SU-DHL-6 (cell line): ENCODE results near the gene ARL15.

Source experiments
- H2AFZ ChIP-seq: fragments of 200-600 bp; sonication (generic); 2 replicates; pipeline ENCODE4 v1.6.1; 2014; ENCODE audit warnings: low read depth, mild to moderate bottlenecking, moderate library complexity, mixed read lengths, antibody characterized with exemption, low read length; ENCODE audit not compliant: severe bottlenecking
- H3F3A ChIP-seq: fragments of 200-600 bp; shearing (Covaris generic); 2 replicates; pipeline ENCODE4 v1.6.0; 2016; ENCODE audit warnings: antibody characterized with exemption, mild to moderate bottlenecking; ENCODE audit not compliant: insufficient read depth
- H3K27ac ChIP-seq: fragments of 200-600 bp; sonication (generic); 2 replicates; pipeline ENCODE4 v1.5.1; 2016; ENCODE audit warnings: low read depth, mild to moderate bottlenecking, low read length, moderate library complexity, mixed read lengths
- H3K27me3 ChIP-seq: fragments of 200-600 bp; sonication (generic), shearing (Covaris generic); 2 replicates; pipeline ENCODE4 v1.6.0; 2014; ENCODE audit warnings: mild to moderate bottlenecking, low read length
- H3K36me3 ChIP-seq: fragments of 200-600 bp; sonication (generic); 2 replicates; pipeline ENCODE4 v1.6.1; 2014; ENCODE audit warnings: mild to moderate bottlenecking, low read length, mixed read lengths
- H3K4me2 ChIP-seq: fragments of 300-600, 200-600 bp; shearing (Covaris generic), sonication (generic); 2 replicates; pipeline ENCODE4 v1.6.0; 2014; ENCODE audit warnings: low read length, low read depth, mild to moderate bottlenecking; ENCODE audit not compliant: poor library complexity, severe bottlenecking
- H3K4me3 ChIP-seq: fragments of 200-600 bp; sonication (generic); 2 replicates; pipeline ENCODE4 v1.5.1; 2014; ENCODE audit warnings: antibody characterized with exemption, low read length, mild to moderate bottlenecking, mixed read lengths; ENCODE audit not compliant: insufficient read depth, poor library complexity, severe bottlenecking
- H3K79me2 ChIP-seq: fragments of 200-600 bp; sonication (generic); 2 replicates; pipeline ENCODE4 v1.6.1; 2014; ENCODE audit warnings: mild to moderate bottlenecking, low read length, moderate library complexity; ENCODE audit not compliant: insufficient read depth
- H3K9ac ChIP-seq: fragments of 200-600 bp; sonication (generic); 2 replicates; pipeline ENCODE4 v1.7.0; 2014; ENCODE audit warnings: mild to moderate bottlenecking, low read length
- H3K9me2 ChIP-seq: fragments of 200-600 bp; sonication (generic); replicated peaks from 2 replicates; pipeline ENCODE4 v1.6.1; 2014; ENCODE audit warnings: low read length; ENCODE audit not compliant: insufficient read depth
- H3K9me3 ChIP-seq: fragments of 200-600 bp; sonication (generic); 2 replicates; pipeline ENCODE4 v1.6.1; 2014; ENCODE audit warnings: low read length, mixed read lengths; ENCODE audit not compliant: insufficient read depth
- H4K20me1 ChIP-seq: fragments of 200-600 bp; sonication (generic); 2 replicates; pipeline ENCODE4 v1.6.1; 2014; ENCODE audit warnings: low read depth, mild to moderate bottlenecking, antibody characterized with exemption, low read length, moderate library complexity, mixed read lengths
- EZH2phosphoT487 ChIP-seq: fragments of 200-600 bp; sonication (generic), shearing (Covaris generic); conservative IDR thresholded peaks from 2 replicates; pipeline ENCODE4 v1.6.1; 2018; ENCODE audit warnings: mild to moderate bottlenecking, antibody characterized with exemption, low read length, moderate library complexity, mixed read lengths
- TF ChIP-seq, protein P1 (sequence below): fragments of 200-600 bp; sonication (generic); IDR thresholded peaks from one replicate; pipeline ENCODE4 v1.5.1; 2017; ENCODE audit warnings: antibody characterized with exemption, mild to moderate bottlenecking, low read length, moderate library complexity; ENCODE audit not compliant: insufficient read depth, poor library complexity, severe bottlenecking

Gene ARL15

DNA sequence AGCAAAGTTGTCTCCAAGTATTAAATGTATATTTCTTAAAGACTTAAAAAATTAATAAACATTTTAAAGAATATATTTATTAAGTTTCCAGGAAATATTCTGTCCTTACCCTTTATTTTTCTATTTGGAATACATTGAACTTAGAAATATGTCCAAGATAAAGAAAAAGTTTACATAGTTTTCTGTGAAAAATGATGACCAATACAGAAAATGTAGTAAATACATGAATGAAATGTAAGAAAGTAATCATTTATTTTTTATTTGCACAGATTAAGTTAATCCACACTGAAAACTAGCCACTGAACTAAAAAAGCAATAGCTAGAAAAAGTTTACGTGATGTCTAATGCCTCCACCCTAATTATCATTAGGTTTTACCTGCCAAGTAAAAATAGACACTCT, 273.2 kb downstream of the ARL15 start:
- Histone ChIP-seq H3K27ac (no peak overlapping the region), H3K9ac (no peak overlapping the region), H3K4me3 (no peak overlapping the region), H2AFZ (no peak overlapping the region), H3K27me3 (no peaks in the 10 kb centered on the region), H3K79me2 (no peaks in the 10 kb centered on the region), H3F3A (no peaks in the 10 kb centered on the region), H3K4me2 (no peak overlapping the region), H3K9me3 (no peaks in the 10 kb centered on the region), H3K9me2 (no peaks in the 10 kb centered on the region), H3K36me3 (no peaks in the 10 kb centered on the region), H4K20me1 (no peaks in the 10 kb centered on the region)
- TF ChIP-seq EZH2phosphoT487, result no peak
- TF ChIP-seq, protein P1, sequence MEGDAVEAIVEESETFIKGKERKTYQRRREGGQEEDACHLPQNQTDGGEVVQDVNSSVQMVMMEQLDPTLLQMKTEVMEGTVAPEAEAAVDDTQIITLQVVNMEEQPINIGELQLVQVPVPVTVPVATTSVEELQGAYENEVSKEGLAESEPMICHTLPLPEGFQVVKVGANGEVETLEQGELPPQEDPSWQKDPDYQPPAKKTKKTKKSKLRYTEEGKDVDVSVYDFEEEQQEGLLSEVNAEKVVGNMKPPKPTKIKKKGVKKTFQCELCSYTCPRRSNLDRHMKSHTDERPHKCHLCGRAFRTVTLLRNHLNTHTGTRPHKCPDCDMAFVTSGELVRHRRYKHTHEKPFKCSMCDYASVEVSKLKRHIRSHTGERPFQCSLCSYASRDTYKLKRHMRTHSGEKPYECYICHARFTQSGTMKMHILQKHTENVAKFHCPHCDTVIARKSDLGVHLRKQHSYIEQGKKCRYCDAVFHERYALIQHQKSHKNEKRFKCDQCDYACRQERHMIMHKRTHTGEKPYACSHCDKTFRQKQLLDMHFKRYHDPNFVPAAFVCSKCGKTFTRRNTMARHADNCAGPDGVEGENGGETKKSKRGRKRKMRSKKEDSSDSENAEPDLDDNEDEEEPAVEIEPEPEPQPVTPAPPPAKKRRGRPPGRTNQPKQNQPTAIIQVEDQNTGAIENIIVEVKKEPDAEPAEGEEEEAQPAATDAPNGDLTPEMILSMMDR, result no peak

DNA sequence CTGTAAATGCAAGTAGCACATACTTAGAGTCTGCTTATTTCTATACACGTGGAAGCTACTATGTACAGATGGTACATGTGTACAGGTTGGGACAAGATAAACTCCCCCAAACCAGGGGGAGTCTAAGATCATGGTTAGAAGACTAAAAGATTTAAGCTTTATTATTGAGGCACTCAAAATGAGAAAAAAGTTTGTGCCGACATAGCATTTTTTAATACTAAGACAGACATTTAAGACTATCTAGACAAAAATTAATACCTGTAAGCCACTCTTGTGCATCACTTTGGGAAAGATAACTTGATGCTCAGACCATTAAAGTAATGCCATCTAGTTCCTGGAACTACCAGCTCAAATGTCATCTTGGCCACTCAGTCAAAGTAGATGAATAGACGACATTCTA, 279.4 kb downstream of the ARL15 start:
- no peaks in the 10 kb centered on the region for H3K36me3 ChIP-seq
- H3K9me2 ChIP-seq, result no peaks in the 10 kb centered on the region
- no peaks in the 10 kb centered on the region for H3K79me2 ChIP-seq
- H3K4me2 ChIP-seq, result no peak overlapping the region
- H3K27me3 ChIP-seq, result no peaks in the 10 kb centered on the region
- H4K20me1 ChIP-seq, result no peaks in the 10 kb centered on the region
- no peak overlapping the region for H3K4me3 ChIP-seq
- H3K27ac ChIP-seq, result no peak overlapping the region
- no peak for TF ChIP-seq EZH2phosphoT487
- TF ChIP-seq, protein P1, result no peak
- no peak overlapping the region for H3K9ac ChIP-seq
- no peaks in the 10 kb centered on the region for H3F3A ChIP-seq
- no peaks in the 10 kb centered on the region for H3K9me3 ChIP-seq
- no peak overlapping the region for H2AFZ ChIP-seq

DNA sequence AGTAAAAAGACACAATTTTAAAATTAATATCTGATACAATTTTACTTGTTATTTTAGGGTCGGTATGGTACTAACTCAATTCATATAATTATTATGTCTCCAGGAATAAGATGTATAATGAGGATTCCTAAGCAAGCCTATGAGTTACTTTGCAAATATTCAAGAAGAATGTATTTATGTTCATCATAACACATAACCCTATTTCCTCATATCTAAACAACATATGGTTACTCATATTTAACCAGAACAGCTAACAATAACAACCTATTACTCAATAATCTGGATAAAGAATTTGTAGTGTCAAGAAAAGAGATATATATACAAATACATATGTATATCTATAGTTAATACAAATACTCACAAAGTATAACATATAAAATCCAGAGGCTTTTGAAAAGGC, 285.9 kb downstream of the ARL15 start:
- no peaks in the 10 kb centered on the region for H4K20me1 ChIP-seq
- H3K36me3 ChIP-seq, result no peaks in the 10 kb centered on the region
- no peaks in the 10 kb centered on the region for H3K79me2 ChIP-seq
- TF ChIP-seq, protein P1, result no peak
- no peak for TF ChIP-seq EZH2phosphoT487
- H3K9me2 ChIP-seq, result no peaks in the 10 kb centered on the region
- H2AFZ ChIP-seq, result no peak overlapping the region
- no peaks in the 10 kb centered on the region for H3F3A ChIP-seq
- no peaks in the 10 kb centered on the region for H3K27me3 ChIP-seq
- no peak overlapping the region for H3K27ac ChIP-seq
- no peaks in the 10 kb centered on the region for H3K9me3 ChIP-seq
- H3K4me2 ChIP-seq, result no peak overlapping the region
- H3K4me3 ChIP-seq, result no peak overlapping the region
- no peak overlapping the region for H3K9ac ChIP-seq

DNA sequence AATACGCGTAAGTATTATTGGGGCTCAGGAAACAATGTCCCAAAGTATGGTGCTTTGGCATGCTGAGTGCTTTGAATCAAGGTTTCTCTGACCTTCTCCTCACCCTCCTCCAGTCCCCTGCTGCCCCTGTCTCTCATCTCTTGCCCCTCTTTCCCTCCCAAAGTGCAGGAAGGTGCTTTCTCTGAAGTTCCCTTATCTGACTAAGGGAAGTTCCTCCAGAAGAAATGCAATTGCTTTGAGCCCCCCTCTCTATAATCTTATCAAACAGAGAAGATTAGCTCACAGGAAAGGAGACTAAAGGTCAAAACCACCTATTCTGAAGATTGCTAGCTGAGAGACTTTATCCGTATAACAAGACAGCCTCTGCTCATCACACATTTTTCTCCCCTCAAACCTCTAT, 288.1 kb downstream of the ARL15 start:
- Histone ChIP-seq H3K27ac (no peak overlapping the region), H4K20me1 (no peaks in the 10 kb centered on the region), H3K79me2 (no peaks in the 10 kb centered on the region), H3K27me3 (no peaks in the 10 kb centered on the region), H3K36me3 (no peaks in the 10 kb centered on the region), H3K9ac (no peak overlapping the region), H3K4me2 (peak overlapping the region; percentile 39), H3F3A (no peaks in the 10 kb centered on the region), H2AFZ (no peak overlapping the region), H3K9me2 (no peaks in the 10 kb centered on the region), H3K9me3 (no peaks in the 10 kb centered on the region), H3K4me3 (no peak overlapping the region)
- no peak for TF ChIP-seq EZH2phosphoT487
- TF ChIP-seq, protein P1, result no peak
